ENCODE measurements around the gene CEP170B.

CEP170B gene

GRCh38 chr14:104868060-104868740 is 3.1 kb downstream of the CEP170B start:
- no peak for DNase-seq

DNA sequence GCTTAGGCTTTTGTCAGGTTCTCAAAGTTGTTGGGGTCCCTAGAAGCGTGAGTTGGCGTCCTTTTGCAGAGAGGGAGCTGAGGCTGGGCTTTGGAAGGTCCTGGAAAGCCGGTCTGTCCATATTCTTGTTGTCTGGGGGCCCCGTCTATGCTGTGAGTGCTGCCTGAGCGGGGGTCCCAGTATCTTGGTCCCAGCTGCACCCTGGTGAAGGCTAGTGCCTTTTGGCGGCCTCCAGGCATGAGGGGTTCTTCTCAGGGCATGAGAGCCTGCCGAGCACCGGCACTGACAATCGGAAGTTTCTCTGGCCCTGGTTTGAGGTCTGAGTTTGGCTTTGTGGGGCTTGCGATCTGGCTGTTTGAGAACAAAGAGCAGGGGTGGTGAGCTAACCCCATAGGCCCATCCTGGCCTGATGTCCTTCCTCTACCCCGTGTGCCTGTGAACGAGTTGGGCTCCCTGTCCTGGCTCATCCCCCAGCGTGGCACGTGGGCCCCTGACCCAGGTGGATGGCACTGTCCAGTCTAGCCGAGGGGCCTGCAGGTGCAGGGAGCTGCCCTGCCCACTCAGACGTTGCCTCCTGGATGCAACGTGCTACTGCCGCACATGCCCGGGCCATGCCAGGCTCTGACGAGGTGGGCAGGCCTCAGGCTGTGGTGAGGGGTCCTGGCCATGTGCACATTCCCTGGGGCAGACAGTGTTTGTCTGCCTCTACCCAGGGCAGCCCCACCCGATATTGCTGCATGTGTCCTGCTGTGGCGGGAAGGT is 3.9 kb downstream of the CEP170B start:
- DNase-seq = no peak

DNA sequence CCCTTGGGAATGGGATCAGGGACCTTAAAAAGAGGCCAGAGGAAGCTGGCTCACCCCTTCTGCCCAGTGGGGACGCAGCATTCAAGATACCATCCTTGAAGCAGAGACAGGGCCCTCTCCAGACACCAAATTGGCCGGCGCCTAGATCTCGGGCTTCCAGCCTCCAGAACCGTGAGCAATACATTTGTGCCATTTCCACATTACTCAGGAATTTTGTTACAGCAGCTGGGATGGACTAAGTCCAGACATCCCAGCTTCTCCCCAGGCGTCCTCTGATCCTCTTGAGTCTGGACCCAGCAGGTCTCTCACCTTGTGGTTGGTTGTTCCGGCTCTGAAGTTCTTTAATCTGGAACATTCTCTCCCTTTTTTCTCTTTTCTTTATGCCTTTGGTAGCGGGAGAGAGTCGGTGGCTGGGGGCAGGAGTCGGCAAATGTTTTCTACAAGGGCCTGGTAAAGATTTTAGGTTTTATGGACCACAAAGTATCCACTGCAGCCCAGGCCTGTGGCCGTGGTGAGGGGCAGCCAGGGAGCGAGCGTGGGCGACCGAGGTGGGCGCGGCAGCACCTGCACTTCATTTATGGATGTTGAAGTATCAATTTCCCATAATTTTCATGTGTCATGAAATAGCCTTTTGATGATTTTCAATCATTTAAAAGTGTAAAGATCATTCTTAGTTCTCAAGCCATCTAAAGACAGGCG is 4.8 kb downstream of the CEP170B start:
- no peak for DNase-seq

GRCh38 chr14:104870368-104871144 is 5.5 kb downstream of the CEP170B start:
- peak; percentile 41 for DNase-seq

GRCh38 chr14:104871145-104871655 is 6.1 kb downstream of the CEP170B start:
- DNase-seq = no peak

DNA sequence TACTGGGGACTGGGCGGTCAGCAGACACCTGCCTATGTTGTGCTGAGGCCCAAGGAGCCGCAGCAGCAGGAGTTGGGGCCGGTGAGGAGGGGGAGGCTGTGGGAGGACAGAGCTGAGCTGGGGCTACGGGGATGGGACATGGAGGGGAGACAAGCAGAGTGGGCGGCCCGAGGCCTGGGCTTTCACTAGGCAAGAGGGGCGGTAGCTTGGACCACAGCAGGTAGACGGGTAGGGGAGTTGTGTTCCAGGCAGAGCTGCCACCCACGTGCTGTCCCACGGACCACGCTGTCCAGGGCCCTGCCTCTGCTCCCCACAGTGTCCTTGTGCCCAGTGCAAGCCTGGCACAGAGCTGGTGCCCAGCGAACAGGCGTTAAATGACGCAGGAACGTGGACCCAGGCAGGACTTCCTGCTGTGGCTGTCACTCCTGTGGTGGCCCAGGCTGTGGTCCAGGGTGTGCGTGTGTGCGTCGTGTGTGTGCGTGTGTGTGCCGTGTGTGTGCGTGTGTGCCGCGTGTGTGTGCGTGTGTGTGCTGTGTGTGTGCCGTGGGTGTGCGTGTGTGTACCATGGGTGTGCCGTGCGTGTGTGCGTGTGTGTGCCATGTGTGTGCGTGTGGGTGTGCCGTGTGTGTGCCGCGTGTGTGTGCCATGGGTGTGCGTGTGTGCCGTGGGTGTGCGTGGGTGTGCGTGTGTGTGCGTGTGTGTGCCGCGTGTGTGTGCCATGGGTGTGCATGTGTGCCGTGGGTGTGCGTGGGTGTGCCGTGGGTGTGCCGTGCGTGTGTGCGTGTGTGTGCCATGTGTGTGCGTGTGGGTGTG is 6.8 kb downstream of the CEP170B start:
- DNase-seq = no peak

DNA sequence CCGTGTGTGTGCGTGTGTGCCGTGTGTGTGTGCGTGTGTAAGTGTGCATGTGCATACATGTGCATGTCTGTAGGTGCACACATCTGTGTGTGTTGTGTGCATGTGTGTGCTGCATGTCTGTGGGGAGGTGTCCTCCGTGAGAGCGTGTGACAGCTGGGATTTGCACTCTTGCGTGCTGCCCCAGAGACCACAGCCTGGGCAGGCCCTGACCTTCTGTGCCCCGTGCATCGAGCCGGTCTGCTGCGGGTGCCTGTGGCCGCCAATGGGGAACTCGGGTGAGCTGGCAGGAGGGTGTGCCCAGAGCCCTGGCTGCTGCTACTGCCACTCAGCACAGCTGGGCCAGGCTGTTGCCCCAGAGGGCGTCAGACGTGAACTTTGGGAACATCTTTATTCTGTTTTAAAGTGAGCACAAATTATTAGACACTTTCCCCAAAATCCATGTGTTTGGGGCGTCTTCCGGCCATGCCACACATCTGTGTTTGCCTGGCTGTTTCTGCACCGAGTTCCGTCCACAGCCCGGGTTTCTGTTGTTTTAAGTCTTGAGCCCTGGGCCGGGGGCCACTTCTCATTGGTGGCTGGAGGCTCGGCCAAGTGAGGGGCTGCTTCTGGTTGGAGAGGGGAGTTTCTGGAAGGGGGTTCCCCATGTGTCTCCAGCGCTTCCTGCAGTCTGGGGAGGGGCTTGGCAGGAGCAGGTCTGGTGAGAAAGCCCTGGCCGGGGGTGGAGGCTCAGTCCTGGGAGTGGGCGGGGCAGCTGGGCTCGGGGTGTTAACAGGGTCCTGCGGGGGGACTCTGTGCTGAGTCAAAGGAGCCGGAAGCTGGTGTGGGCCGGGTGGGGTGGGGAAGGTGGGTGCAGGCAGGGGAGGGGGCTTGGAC is 7.6 kb downstream of the CEP170B start:
- DNase-seq = no peak

DNA sequence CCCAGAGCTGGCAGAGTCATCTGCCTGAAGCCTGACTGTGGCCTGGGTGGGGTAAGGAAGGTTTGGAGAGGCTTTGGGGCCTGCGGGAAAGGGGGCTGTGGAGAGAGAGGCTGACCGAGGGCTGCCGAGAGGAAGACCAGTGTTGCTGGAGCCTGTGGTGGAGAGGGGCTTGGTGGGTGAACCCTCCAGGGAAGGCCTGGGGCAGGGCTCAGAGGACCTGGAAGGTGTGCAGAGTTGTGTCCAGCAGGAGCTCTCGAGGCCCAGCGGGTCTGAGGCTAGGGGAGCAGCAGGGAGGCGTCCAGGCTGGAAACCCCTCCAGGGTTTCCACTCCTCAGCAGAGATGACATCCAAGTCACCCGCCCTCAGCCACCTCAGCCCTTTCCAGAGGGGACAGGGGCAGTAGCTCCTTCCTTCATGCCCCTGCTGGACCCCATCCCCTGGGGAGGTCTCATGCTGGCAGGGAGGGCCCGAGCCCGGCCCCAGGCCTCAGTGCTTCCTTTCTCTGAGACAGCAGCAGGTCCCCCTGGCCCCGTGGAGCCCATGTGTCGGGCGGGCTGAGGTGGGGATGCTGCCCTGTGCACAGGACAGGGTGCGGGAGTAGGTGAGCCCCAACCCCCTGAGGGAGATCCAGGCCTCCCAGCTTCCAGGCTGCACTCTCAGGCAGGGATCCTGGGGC is 8.4 kb downstream of the CEP170B start:
- no peak for DNase-seq

DNA sequence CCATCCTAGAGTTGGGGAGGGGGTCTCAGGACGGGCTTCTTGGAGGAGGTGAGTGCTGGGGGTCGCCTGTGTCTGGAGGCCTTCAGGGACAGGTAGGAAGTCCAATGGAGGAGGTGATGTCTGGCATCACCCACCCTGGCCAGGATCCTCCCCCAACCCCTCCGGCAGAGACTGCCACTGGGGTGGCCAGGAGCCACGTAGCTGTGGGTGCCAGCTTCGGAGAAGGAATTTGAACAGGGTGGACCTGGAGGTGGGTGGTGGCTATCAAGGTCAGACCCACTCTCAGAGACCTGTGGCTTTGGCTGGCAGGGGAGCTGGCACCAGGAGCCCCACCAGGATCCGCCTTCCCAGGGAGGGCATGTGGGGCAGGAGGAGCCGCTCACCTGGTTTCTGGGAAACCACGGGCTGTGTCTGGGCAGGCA is 9.1 kb downstream of the CEP170B start:
- no peak for DNase-seq

- no peak for DNase-seq
These were observed 9.7 kb downstream of the CEP170B start for GRCh38 chr14:104874571-104875411.

- DNase-seq = no peak
These were observed 10.3 kb downstream of the CEP170B start for GRCh38 chr14:104875412-104875751.

DNA sequence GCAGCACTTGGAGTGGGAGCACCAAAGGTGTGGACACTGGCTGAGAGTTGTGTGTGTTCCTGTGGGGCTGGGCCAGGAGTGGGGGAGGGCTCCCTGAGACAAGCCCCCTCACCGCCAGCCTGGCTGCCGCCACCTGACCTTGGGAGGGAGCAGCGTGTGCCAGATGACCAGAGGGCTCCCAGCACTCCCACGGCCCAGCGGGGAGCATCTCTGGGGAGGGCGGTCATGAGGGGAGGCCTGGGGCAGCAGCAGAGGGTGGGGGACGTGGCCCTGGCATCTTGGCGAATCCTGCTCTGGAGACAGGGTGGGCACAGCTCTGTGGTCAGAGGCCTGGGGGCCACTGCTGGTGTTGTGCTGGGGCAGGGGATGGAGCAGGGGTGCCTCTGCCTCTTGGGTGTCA is 10.7 kb downstream of the CEP170B start:
- no peak for DNase-seq

- DNase-seq = peak; percentile 46
These were observed 11.2 kb downstream of the CEP170B start for GRCh38 chr14:104876251-104876699.

- DNase-seq = no peak
These were observed 12.2 kb downstream of the CEP170B start for GRCh38 chr14:104877066-104877805.

- DNase-seq = no peak
These were observed 12.9 kb downstream of the CEP170B start for GRCh38 chr14:104877806-104878550.

- DNase-seq = no peak
These were observed 13.5 kb downstream of the CEP170B start for GRCh38 chr14:104878582-104878981.

GRCh38 chr14:104879201-104879982 is 14.3 kb downstream of the CEP170B start:
- no peak for DNase-seq

Measured in activated CD4-positive, alpha-beta T cell treated with anti-CD3 and anti-CD28 coated beads, Interleukin-10, Interleukin-2, amounts not matched to agents 100 ng/mL and 50 ng/mL, durations not matched to agents 16 hours and 8 hours (primary cell).